ENCODE measurements around the gene BCKDHA.

Gene BCKDHA

GRCh38 chr19:41359741-41360140 is 37.9 kb upstream of the BCKDHA start:
- H3K4me3 ChIP-seq (replicated peaks; ENCODE audit: low read depth, low read length), result no peak overlapping the region
- DNase-seq (ENCODE audit: extremely low read depth, low read depth), result no peak
- TF ChIP-seq CTCF (IDR thresholded peaks at IDR 0.05; ENCODE audit: low read depth, low read length, missing control alignments), result no peak

- no peak for DNase-seq (ENCODE audit: extremely low read depth, low read depth)
- no peak overlapping the region for H3K4me3 ChIP-seq (replicated peaks; ENCODE audit: low read depth, low read length)
- TF ChIP-seq CTCF (IDR thresholded peaks at IDR 0.05; ENCODE audit: low read depth, low read length, missing control alignments), result no peak
These were observed 35.3 kb upstream of the BCKDHA start for GRCh38 chr19:41362143-41362847.

GRCh38 chr19:41363371-41363752 is 34.3 kb upstream of the BCKDHA start:
- no peak for TF ChIP-seq CTCF (IDR thresholded peaks at IDR 0.05; ENCODE audit: low read depth, low read length, missing control alignments)
- no peak for DNase-seq (ENCODE audit: extremely low read depth, low read depth)
- H3K4me3 ChIP-seq (replicated peaks; ENCODE audit: low read depth, low read length), result peak overlapping the region; percentile 69

DNA sequence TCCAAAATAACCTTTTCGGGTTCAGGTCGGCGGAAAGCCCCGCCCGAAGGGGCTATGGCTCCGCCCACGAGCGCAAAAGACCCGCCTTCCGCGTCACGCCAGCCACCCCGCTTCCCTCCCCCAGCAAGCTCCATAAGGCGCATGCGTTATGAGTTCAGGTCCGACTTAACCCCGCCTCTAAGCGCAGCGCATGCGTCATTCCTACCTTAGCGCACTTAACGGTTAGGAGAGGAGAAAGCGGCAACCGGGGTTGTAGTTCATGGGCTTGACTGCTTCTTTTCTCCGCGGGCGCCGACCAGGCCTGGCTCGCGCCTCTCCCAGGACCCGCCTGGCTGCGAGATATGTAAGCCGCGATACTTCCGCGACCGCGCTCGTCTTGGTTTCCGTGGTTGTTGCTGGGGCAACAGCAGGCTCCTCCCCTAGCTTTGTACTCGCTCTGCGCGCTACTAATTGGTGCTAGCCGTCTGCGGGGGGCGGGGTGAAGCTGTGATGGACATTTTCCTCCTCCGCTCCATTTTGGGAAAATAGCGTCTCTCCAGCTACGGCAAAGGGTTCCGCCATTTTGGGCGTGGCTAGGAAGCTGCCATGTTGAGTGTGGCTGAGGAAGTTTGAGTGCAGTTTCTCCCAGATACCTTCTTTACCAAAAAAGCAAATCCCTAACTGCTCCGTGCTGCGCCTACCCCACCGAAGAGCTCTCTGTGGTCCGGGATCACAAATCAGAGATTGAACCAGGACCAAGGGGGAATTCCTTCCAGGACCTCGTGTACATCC is 33.7 kb upstream of the BCKDHA start, which contains the start of gene B9D2:
Gene B9D2, minus strand, starts transcription at position 397 of the 771 bp plus-strand sequence. CDS start 630 bp downstream, outside the sequence.
- DNase-seq (ENCODE audit: extremely low read depth, low read depth), result peak; percentile 97
- H3K4me3 ChIP-seq (replicated peaks; ENCODE audit: low read depth, low read length), result peak within 1 kb of the TSS; percentile 69
- TF ChIP-seq CTCF (IDR thresholded peaks at IDR 0.05; ENCODE audit: low read depth, low read length, missing control alignments), result no peak

DNA sequence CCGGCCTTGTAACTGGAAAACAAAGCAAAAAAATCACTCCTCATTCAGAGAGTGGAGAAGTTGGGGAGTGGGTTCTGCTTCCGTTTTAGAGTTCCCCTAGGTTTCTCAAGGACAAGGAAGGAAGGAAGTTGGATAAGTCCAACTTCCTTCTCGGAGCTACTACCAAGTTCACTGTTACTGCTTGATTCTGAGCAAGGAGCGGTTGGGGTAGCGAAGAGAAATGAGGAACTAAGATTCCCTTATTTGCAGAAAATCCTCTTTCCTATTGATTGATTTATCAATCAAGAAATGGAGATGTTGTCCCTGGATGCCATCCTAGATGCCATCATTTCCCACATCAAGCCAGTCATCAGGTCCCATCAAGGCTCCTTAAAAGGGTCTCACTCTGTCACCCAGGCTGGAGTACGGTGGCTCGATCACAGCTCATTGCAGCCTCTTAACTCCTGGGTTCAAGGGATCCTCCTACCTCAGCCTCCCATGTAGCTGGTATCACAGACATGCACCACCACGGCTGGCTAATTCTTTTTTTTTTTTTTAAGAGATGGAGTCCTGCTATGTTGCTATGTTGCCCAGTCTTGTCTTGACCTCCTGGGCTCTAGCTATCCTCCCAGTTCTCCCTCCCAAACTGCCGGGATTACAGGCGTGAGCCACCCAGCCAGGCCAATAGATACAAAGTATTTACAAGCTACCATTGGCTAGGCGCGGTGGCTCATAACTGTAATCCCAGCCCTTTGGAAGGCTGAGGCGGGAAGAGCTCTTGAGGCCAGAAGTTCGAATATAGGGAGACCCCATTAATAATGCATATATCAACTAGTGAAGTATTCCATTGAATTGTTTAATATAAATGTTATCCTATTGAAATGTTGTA is 32.9 kb upstream of the BCKDHA start:
- no peak for TF ChIP-seq CTCF (IDR thresholded peaks at IDR 0.05; ENCODE audit: low read depth, low read length, missing control alignments)

GRCh38 chr19:41366089-41366488 is 31.5 kb upstream of the BCKDHA start:
- no peak overlapping the region for H3K4me3 ChIP-seq (replicated peaks; ENCODE audit: low read depth, low read length)
- DNase-seq (ENCODE audit: extremely low read depth, low read depth), result no peak
- TF ChIP-seq CTCF (IDR thresholded peaks at IDR 0.05; ENCODE audit: low read depth, low read length, missing control alignments), result peak; percentile 37

More for the DNA sequence above, 32.9 kb upstream of the BCKDHA start:
- peak overlapping the region; percentile 69 for H3K4me3 ChIP-seq (replicated peaks; ENCODE audit: low read depth, low read length)
- no peak for DNase-seq (ENCODE audit: extremely low read depth, low read depth)
